K562 (cell line): ENCODE measurements around the gene ATP5F1A. TPM values are rescaled to one million over a fixed set of nuclear protein-coding genes. Genes with fewer than 3 reads are reported as not detected.
A peak's percentile ranks its signal among the peaks of the same experiment; 100 is the strongest.

ENCODE experiments used
- ATAC-seq: fragments of 200-7000 bp; cut with Tn5 transposase; 3 replicates; pipeline ENCODE4 v1.9.1; 2020; ENCODE audit warnings: moderate library complexity
- BruUV-seq: library from RNA; stranded (reverse); fragments of 400-500 nt; replicated peaks from 2 replicates; lab custom pipeline; 2021; lab: Mats Ljungman, UMichigan
- CTCF ChIA-PET: fragments of 300-600 bp; formaldehyde crosslinking; extraction: SDS; loops from one replicate; lab custom pipeline; 2021; ENCODE audit warnings: low intra/inter-chr PET ratio; lab: Yijun Ruan, JAX
- POLR2A ChIA-PET: fragments of 300-600, 350-650 bp; sonication (Branson Sonifier 250); formaldehyde crosslinking; extraction: SDS; loops from one replicate; lab custom pipeline; 2021; ENCODE audit warnings: antibody characterized with exemption, inconsistent platforms; lab: Yijun Ruan, JAX
- DNase-seq, 4 experiments: peaks; one replicate each; pipeline versions ENCODE4 v3.0.0 to v3.0.0-alpha.2; 2011 to 2018; ENCODE audit warnings: low spot score in 3 of 4, mixed read lengths in 3 of 4; ENCODE audit errors: extremely low read depth in 1 of 4
- FAIRE-seq: peaks from 2 replicates; lab custom pipeline; 2011; peaks lifted over from hg19 to GRCh38; lab: Jason Lieb, UNC
- H2AFZ ChIP-seq: 2 replicates; pipeline ENCODE4 v1.6.0; 2011; ENCODE audit warnings: low read depth, low read length, control low read depth, inconsistent platforms
- H3K27ac ChIP-seq: fragments of 200-600 bp; 3 replicates; pipeline ENCODE4 v1.8.0; 2011; ENCODE audit warnings: low read depth, mild to moderate bottlenecking, control low read depth, inconsistent platforms, low read length, moderate library complexity, mixed read lengths; ENCODE audit errors: extremely low read depth
- H3K27me3 ChIP-seq, 2 experiments: fragments of 300-600 bp in 1 of 2; 2 replicates in 1 of 2; 3 replicates in 1 of 2; pipeline versions ENCODE4 v1.6.0 to v1.8.0; 2011; ENCODE audit warnings: inconsistent platforms in 2 of 2, low read length in 2 of 2, mild to moderate bottlenecking in 1 of 2, mixed read lengths in 1 of 2, moderate library complexity in 1 of 2; ENCODE audit not compliant: control insufficient read depth in 2 of 2, insufficient read depth in 2 of 2
- H3K36me3 ChIP-seq: fragments of 300-600 bp; 3 replicates; pipeline ENCODE4 v1.8.0; 2011; ENCODE audit warnings: mild to moderate bottlenecking, low read length, inconsistent platforms; ENCODE audit not compliant: control insufficient read depth, insufficient read depth
- H3K4me1 ChIP-seq, 2 experiments: fragments of 200-600 bp in 1 of 2; replicated peaks in 1 of 2; 2 replicates in 1 of 2; 3 replicates in 1 of 2; pipeline versions ENCODE4 v1.5.1 to v1.8.0; 2011; ENCODE audit warnings: inconsistent platforms in 2 of 2, low read length in 2 of 2, mild to moderate bottlenecking in 1 of 2, mixed read lengths in 1 of 2, moderate library complexity in 1 of 2; ENCODE audit not compliant: control insufficient read depth in 2 of 2, insufficient read depth in 2 of 2
- H3K4me2 ChIP-seq: 2 replicates; pipeline ENCODE4 v1.6.1; 2011; ENCODE audit warnings: low read length, control low read depth, inconsistent platforms, mixed read lengths; ENCODE audit not compliant: insufficient read depth
- H3K4me3 ChIP-seq: fragments of 200-600 bp; sonication (generic), shearing (Covaris generic); 2 replicates; pipeline ENCODE4 v1.5.1; 2016; ENCODE audit warnings: control low read depth, inconsistent platforms
- H3K79me2 ChIP-seq: fragments of 200-600 bp; 3 replicates; pipeline ENCODE4 v1.8.0; 2011; ENCODE audit warnings: low read length, inconsistent platforms; ENCODE audit not compliant: control insufficient read depth, insufficient read depth
- H3K9ac ChIP-seq, 2 experiments: 2 replicates each; pipeline versions ENCODE4 v1.6.0 to v1.6.1; 2011; ENCODE audit warnings: low read depth in 2 of 2, low read length in 2 of 2, control low read depth in 1 of 2, inconsistent platforms in 1 of 2, mild to moderate bottlenecking in 1 of 2, mixed read lengths in 1 of 2; ENCODE audit not compliant: insufficient read depth in 1 of 2
- H3K9me1 ChIP-seq: one replicate; pipeline ENCODE4 v1.6.0; 2011; ENCODE audit warnings: inconsistent platforms, mild to moderate bottlenecking, low read length, moderate library complexity; ENCODE audit not compliant: control insufficient read depth, insufficient read depth
- H3K9me3 ChIP-seq: replicated peaks from 2 replicates; pipeline ENCODE4 v1.5.1; 2011; ENCODE audit warnings: low read depth, low read length, inconsistent platforms; ENCODE audit not compliant: control insufficient read depth, insufficient read depth
- H4K20me1 ChIP-seq: replicated peaks from 2 replicates; pipeline ENCODE4 v1.6.1; 2011; ENCODE audit warnings: low read length, inconsistent platforms, mixed read lengths; ENCODE audit not compliant: control insufficient read depth, insufficient read depth
- CBFA2T3 ChIP-seq: fragments of 450-650 bp; IDR thresholded peaks from 2 replicates; pipeline ENCODE4 v1.6.1; 2017
- FOXA1 ChIP-seq: fragments of 450-650 bp; IDR thresholded peaks from 2 replicates; pipeline ENCODE4 v1.6.1; 2016; ENCODE audit warnings: mild to moderate bottlenecking, borderline replicate concordance
- RHOXF2B ChIP-seq: fragments of 250-450 bp; sonication (Bioruptor Pico); conservative IDR thresholded peaks from 2 replicates; pipeline ENCODE4 v1.5.1; 2021
- SIRT6 ChIP-seq: IDR thresholded peaks from one replicate; pipeline ENCODE4 v1.6.1; 2012; ENCODE audit warnings: low read depth, mild to moderate bottlenecking, control low read depth, inconsistent platforms, low read length, moderate library complexity
- ZNF780A ChIP-seq: fragments of 250-450 bp; sonication (Bioruptor Pico); IDR thresholded peaks from 2 replicates; pipeline ENCODE4 v1.5.0; 2021; ENCODE audit warnings: mild to moderate bottlenecking
- WGBS: fragments of 100-300 bp; shearing (Covaris generic); methylation state at CpG from one replicate; pipeline ENCODE4 v1.1.6; 2016; ENCODE audit warnings: low coverage, mixed read lengths; ENCODE audit not compliant: insufficient coverage; ENCODE audit errors: missing lambda C conversion rate; 5-methylcytosine and 5-hydroxymethylcytosine counted together
- in situ Hi-C: fragments of 300-500 bp; cut with MboI; formaldehyde crosslinking; loops from 4 replicates; pipeline ENCODE4 v1.15.0; 2018; ENCODE audit warnings: inconsistent platforms, mixed read lengths
- intact Hi-C: fragments of 100-400 bp; cut with micrococcal nuclease; formaldehyde crosslinking; loops from 2 replicates; pipeline ENCODE4 v1.14.2; 2022
- polyA plus RNA-seq, 8 experiments: library from polyadenylated mRNA; depleted of rRNA in 4 of 8; stranded (reverse) in 5 of 8; unstranded in 3 of 8; fragments of >200 nt; fragmentation: Nextera tagmentation in 2 of 8; fragmentation: Illumina TruSeq in 1 of 8; extraction: Ambion mirVana in 2 of 8; extraction: Trizol in 1 of 8; gene quantifications; 2 replicates each; pipeline versions ENCODE4 v1.2.1 to v1.2.3, GENCODE V29; 2011 to 2014; ENCODE audit warnings: inconsistent platforms in 1 of 8, missing spikeins in 1 of 8
- total RNA-seq, 7 experiments: library from RNA; depleted of rRNA in 6 of 7; stranded (reverse); fragments of >200 nt in 6 of 7; fragmentation: Illumina TruSeq in 2 of 7; extraction: Trizol in 2 of 7; gene quantifications; 2 replicates each; pipeline versions ENCODE4 v1.2.1 to v1.2.3, GENCODE V29; 2011 to 2021; ENCODE audit warnings: low replicate concordance in 1 of 7
- TF ChIP-seq, protein P1 (sequence below): fragments of 450-650 bp; formaldehyde crosslinking; IDR thresholded peaks from 2 replicates; pipeline ENCODE4 v1.4.0; 2020; ENCODE audit warnings: mild to moderate bottlenecking, mixed read lengths

Gene ATP5F1A
- total and polyA plus RNA-seq, 9 of the 15 experiments (the other 6 are each of a cell fraction or from before 2014, with no cell fraction given), result 377 to 762 (median 490) TPM

DNA sequence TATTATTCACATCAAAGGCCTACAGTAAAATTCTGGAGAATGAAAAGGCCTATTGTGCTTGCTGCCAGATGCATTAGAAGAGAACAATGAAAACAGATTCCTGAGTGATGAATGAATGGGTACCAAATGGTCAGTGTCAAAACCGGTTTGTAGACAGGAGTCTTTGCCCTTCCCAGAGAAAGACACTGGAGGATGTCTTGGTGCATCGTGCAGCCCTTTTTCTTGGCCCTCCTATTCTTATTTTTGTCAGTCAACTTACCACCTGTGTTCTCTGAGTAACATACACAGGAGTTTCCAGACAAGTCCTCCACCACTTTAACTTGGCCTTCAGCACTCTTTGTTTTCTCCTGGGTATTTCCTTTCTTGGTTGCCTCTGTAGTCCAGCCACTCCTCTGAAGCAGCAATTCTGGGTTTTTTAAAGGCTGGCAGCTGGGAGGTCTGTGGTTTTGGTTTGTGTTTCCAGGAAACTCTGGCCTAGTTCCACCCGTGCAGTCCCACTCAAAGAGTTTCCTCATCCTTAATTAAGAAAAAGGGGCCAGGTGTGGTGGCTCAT lies 55.4 kb downstream of the ATP5F1A start:
- intact Hi-C loops, result no loop called here
- POLR2A ChIA-PET, result interaction anchor here (1.6 kb wide), 1 partner anchor 18 kb away, joined by 3 read pairs; no protein-coding TSS in a partner anchor

More for the DNA sequence above, 55.4 kb downstream of the ATP5F1A start:
- ATAC-seq, result no peak
- Histone ChIP-seq H3K79me2 (peaks cover 43% of the 10 kb centered on the region), H3K4me1 (peaks cover 11 to 36% of the 10 kb centered on the region in 2 experiments; a peak in 4 of 5 replicates), H3K4me3 (no peak overlapping the region)
- TF ChIP-seq CBFA2T3 (no peak), SIRT6 (no peak), RHOXF2B (CRISPR knock-in tag) (no peak), FOXA1 (no peak), ZNF780A (CRISPR knock-in tag) (no peak)
- TF ChIP-seq, protein P1, sequence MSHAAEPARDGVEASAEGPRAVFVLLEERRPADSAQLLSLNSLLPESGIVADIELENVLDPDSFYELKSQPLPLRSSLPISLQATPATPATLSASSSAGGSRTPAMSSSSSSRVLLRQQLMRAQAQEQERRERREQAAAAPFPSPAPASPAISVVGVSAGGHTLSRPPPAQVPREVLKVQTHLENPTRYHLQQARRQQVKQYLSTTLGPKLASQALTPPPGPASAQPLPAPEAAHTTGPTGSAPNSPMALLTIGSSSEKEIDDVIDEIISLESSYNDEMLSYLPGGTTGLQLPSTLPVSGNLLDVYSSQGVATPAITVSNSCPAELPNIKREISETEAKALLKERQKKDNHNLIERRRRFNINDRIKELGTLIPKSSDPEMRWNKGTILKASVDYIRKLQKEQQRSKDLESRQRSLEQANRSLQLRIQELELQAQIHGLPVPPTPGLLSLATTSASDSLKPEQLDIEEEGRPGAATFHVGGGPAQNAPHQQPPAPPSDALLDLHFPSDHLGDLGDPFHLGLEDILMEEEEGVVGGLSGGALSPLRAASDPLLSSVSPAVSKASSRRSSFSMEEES (CRISPR knock-in tag), result no peak
- TF ChIP-seq, all 486 proteins: peak for 0
- no TSS peak for BruUV-seq
- CTCF ChIA-PET, result no interaction called here
- in situ Hi-C loops, result no loop called here
- FAIRE-seq, result no peak
- no peak overlapping the region for H3K27ac ChIP-seq
- no peaks in the 10 kb centered on the region for H3K9me3 ChIP-seq
- H3K27me3 ChIP-seq, result no peaks in the 10 kb centered on the region
- 27% methylated on average over 2 of the region's 3 CpGs for WGBS
- no peak for DNase-seq
- H3K9me1 ChIP-seq, result no peaks in the 10 kb centered on the region
- H3K9ac ChIP-seq, result 0 out of 4 replicates have a peak overlapping the region, but pooled peaks of 1 of the 2 experiments have one; percentile 25
- no peak overlapping the region for H2AFZ ChIP-seq
- no peaks in the 10 kb centered on the region for H4K20me1 ChIP-seq
- no peak overlapping the region for H3K4me2 ChIP-seq
- peaks cover 18% of the 10 kb centered on the region; the same call in 2 of the 3 replicates for H3K36me3 ChIP-seq
